HAP-1 (cell line): ENCODE measurements around the gene EDN1.

ENCODE experiments used
- DNase-seq, 2 experiments: peaks; one replicate each; pipeline ENCODE4 v3.0.0-alpha.2; 2016 to 2020; ENCODE audit warnings: low spot score in 2 of 2
- H3K27me3 ChIP-seq: fragments of 250-450 bp; sonication (Bioruptor Pico); 2 replicates; pipeline ENCODE4 v1.5.1; 2020; ENCODE audit warnings: low read depth, mild to moderate bottlenecking, moderate library complexity
- H3K36me3 ChIP-seq: fragments of 250-450 bp; sonication (Bioruptor Pico); replicated peaks from 2 replicates; pipeline ENCODE4 v1.5.1; 2020; ENCODE audit warnings: mild to moderate bottlenecking
- H3K4me1 ChIP-seq: fragments of 250-450 bp; sonication (Bioruptor Pico); 2 replicates; pipeline ENCODE4 v1.5.1; 2020; ENCODE audit warnings: mild to moderate bottlenecking
- H3K4me3 ChIP-seq: fragments of 250-450 bp; sonication (Bioruptor Pico); 2 replicates; pipeline ENCODE4 v1.5.1; 2020; ENCODE audit warnings: mild to moderate bottlenecking, moderate library complexity
- H3K9me3 ChIP-seq: fragments of 250-450 bp; sonication (Bioruptor Pico); 2 replicates; pipeline ENCODE4 v1.5.1; 2020; ENCODE audit warnings: mild to moderate bottlenecking, moderate library complexity
- in situ Hi-C: fragments of 300-500 bp; cut with MboI; formaldehyde crosslinking; loops from 3 replicates; pipeline ENCODE4 v1.14.3; 2020; ENCODE audit warnings: low sequenced_read_pairs, inconsistent platforms, mixed read lengths

Gene EDN1

GRCh38 chr6:12293931-12294807 is 4.0 kb downstream of the EDN1 start:
- Histone ChIP-seq H3K27me3 (peaks cover 36% of the 10 kb centered on the region), H3K9me3 (no peaks in the 10 kb centered on the region), H3K4me3 (no peak overlapping the region), H3K36me3 (no peaks in the 10 kb centered on the region), H3K4me1 (no peaks in the 10 kb centered on the region)
- in situ Hi-C loops, result no loop called here
- no peak for DNase-seq

- Histone ChIP-seq H3K4me3 (no peak overlapping the region), H3K4me1 (no peaks in the 10 kb centered on the region), H3K9me3 (no peaks in the 10 kb centered on the region), H3K27me3 (peaks cover 30% of the 10 kb centered on the region), H3K36me3 (no peaks in the 10 kb centered on the region)
- DNase-seq, result no peak
- in situ Hi-C loops, result no loop called here
Measured at GRCh38 chr6:12294851-12295536, 4.8 kb downstream of the EDN1 start.

- Histone ChIP-seq H3K4me3 (no peak overlapping the region), H3K4me1 (no peaks in the 10 kb centered on the region), H3K36me3 (no peaks in the 10 kb centered on the region), H3K27me3 (peaks cover 23% of the 10 kb centered on the region), H3K9me3 (no peaks in the 10 kb centered on the region)
- in situ Hi-C loops, result no loop called here
- DNase-seq, result no peak
Measured at GRCh38 chr6:12295558-12296254, 5.5 kb downstream of the EDN1 start.

- H3K36me3 ChIP-seq, result no peaks in the 10 kb centered on the region
- peaks cover 20% of the 10 kb centered on the region for H3K27me3 ChIP-seq
- no peaks in the 10 kb centered on the region for H3K9me3 ChIP-seq
- in situ Hi-C loops, result no loop called here
- no peaks in the 10 kb centered on the region for H3K4me1 ChIP-seq
- no peak overlapping the region for H3K4me3 ChIP-seq
- no peak for DNase-seq
Measured at GRCh38 chr6:12296255-12296573, 6.1 kb downstream of the EDN1 start.

GRCh38 chr6:12296604-12297003 is 6.4 kb downstream of the EDN1 start:
- DNase-seq, result no peak
- Histone ChIP-seq H3K9me3 (no peaks in the 10 kb centered on the region), H3K4me3 (no peak overlapping the region), H3K36me3 (no peaks in the 10 kb centered on the region), H3K27me3 (peaks cover 16% of the 10 kb centered on the region), H3K4me1 (no peaks in the 10 kb centered on the region)
- in situ Hi-C loops, result no loop called here

GRCh38 chr6:12297363-12298016 is 7.3 kb downstream of the EDN1 start:
- no peak for DNase-seq
- no peaks in the 10 kb centered on the region for H3K4me1 ChIP-seq
- H3K27me3 ChIP-seq, result peaks cover 7% of the 10 kb centered on the region
- no peak overlapping the region for H3K4me3 ChIP-seq
- no peaks in the 10 kb centered on the region for H3K36me3 ChIP-seq
- no peaks in the 10 kb centered on the region for H3K9me3 ChIP-seq
- in situ Hi-C loops, result no loop called here

- Histone ChIP-seq H3K4me1 (no peaks in the 10 kb centered on the region), H3K36me3 (no peaks in the 10 kb centered on the region), H3K27me3 (peaks cover under 1% of the 10 kb centered on the region; the same call in 1 of the 2 replicates), H3K9me3 (no peaks in the 10 kb centered on the region), H3K4me3 (no peak overlapping the region)
- no peak for DNase-seq
- in situ Hi-C loops, result no loop called here
Measured at GRCh38 chr6:12298017-12298978, 8.1 kb downstream of the EDN1 start.

GRCh38 chr6:12298995-12299394 is 8.8 kb downstream of the EDN1 start:
- H3K36me3 ChIP-seq, result no peaks in the 10 kb centered on the region
- no peaks in the 10 kb centered on the region for H3K4me1 ChIP-seq
- no peak for DNase-seq
- no peaks in the 10 kb centered on the region for H3K9me3 ChIP-seq
- H3K27me3 ChIP-seq, result no peaks in the 10 kb centered on the region; the same call in 1 of the 2 replicates
- in situ Hi-C loops, result no loop called here
- H3K4me3 ChIP-seq, result no peak overlapping the region

GRCh38 chr6:12301018-12301417 is 10.9 kb downstream of the EDN1 start:
- no peaks in the 10 kb centered on the region for H3K27me3 ChIP-seq
- in situ Hi-C loops, result no loop called here

GRCh38 chr6:12304487-12304886 is 14.3 kb downstream of the EDN1 start:
- no peak for DNase-seq
- H3K4me1 ChIP-seq, result no peaks in the 10 kb centered on the region
- in situ Hi-C loops, result no loop called here
- H3K4me3 ChIP-seq, result no peak overlapping the region
- H3K36me3 ChIP-seq, result no peaks in the 10 kb centered on the region
- no peaks in the 10 kb centered on the region for H3K27me3 ChIP-seq
- no peaks in the 10 kb centered on the region for H3K9me3 ChIP-seq

More at GRCh38 chr6:12301018-12301417, 10.9 kb downstream of the EDN1 start:
- H3K4me1 ChIP-seq, result no peaks in the 10 kb centered on the region
- no peak overlapping the region for H3K4me3 ChIP-seq
- no peak for DNase-seq
- no peaks in the 10 kb centered on the region for H3K9me3 ChIP-seq
- H3K36me3 ChIP-seq, result no peaks in the 10 kb centered on the region

- Histone ChIP-seq H3K4me1 (no peaks in the 10 kb centered on the region), H3K27me3 (no peaks in the 10 kb centered on the region), H3K36me3 (no peaks in the 10 kb centered on the region), H3K9me3 (no peaks in the 10 kb centered on the region), H3K4me3 (no peak overlapping the region)
- no peak for DNase-seq
- in situ Hi-C loops, result no loop called here
Measured at GRCh38 chr6:12309070-12309469, 18.9 kb downstream of the EDN1 start.

- Histone ChIP-seq H3K4me1 (no peaks in the 10 kb centered on the region), H3K9me3 (no peaks in the 10 kb centered on the region), H3K36me3 (no peaks in the 10 kb centered on the region), H3K4me3 (no peak overlapping the region), H3K27me3 (no peaks in the 10 kb centered on the region)
- no peak for DNase-seq
- in situ Hi-C loops, result no loop called here
Measured at GRCh38 chr6:12311106-12311505, 20.9 kb downstream of the EDN1 start.

GRCh38 chr6:12312736-12313135 is 22.6 kb downstream of the EDN1 start:
- in situ Hi-C loops, result no loop called here
- Histone ChIP-seq H3K4me1 (no peaks in the 10 kb centered on the region), H3K9me3 (no peaks in the 10 kb centered on the region), H3K4me3 (no peak overlapping the region), H3K36me3 (no peaks in the 10 kb centered on the region), H3K27me3 (no peaks in the 10 kb centered on the region)
- no peak for DNase-seq
